GM23338 (cell line): Measurements from ENCODE around the gene LEKR1.

Experiments used
- POLR2AphosphoS5 ChIP-seq: IDR thresholded peaks from 2 replicates; pipeline ENCODE4 v1.6.1; 2016; ENCODE audit warnings: antibody characterized with exemption, low read depth
- ZNF114 ChIP-seq: fragments of 250-450 bp; sonication (Bioruptor Pico); IDR thresholded peaks from 2 replicates; pipeline ENCODE4 v1.5.0; 2020; ENCODE audit warnings: mild to moderate bottlenecking, moderate library complexity
- ZNF331 ChIP-seq: fragments of 250-450 bp; sonication (Bioruptor Pico); IDR thresholded peaks from 2 replicates; pipeline ENCODE4 v1.5.0; 2020; ENCODE audit warnings: low read depth, mild to moderate bottlenecking, moderate library complexity
- TF ChIP-seq, protein P1 (sequence below), 2 experiments: fragments of 200-600 bp in 1 of 2; sonication (generic) in 1 of 2; conservative IDR thresholded peaks; 2 replicates each; pipeline versions ENCODE4 v1.5.1 to v1.6.1; 2016 to 2017; ENCODE audit warnings: antibody characterized with exemption in 2 of 2, low read depth in 2 of 2, mild to moderate bottlenecking in 2 of 2, moderate library complexity in 1 of 2
- TF ChIP-seq, protein P2 (sequence below): IDR thresholded peaks from one replicate; pipeline ENCODE4 v1.6.1; 2018; ENCODE audit warnings: antibody characterized with exemption; ENCODE audit not compliant: unreplicated experiment

DNA sequence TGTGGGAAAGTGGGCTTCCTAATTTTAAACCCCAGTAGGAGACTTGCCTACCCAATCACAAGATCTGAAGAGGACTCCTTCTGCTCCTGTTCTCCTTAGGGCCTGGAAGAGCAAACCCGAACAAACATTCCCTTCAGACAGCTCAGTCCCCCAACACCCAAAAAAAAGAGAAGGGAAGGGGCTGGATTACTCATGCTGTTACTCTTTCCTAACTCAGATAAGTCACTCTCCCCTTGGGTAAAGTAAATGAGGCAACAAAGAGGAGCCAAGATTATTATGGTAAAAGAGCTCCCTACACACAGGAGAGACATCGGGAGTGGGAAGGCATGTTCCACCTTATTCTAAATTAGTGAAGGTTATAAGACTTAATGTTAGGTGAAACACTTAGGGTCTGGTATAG, 18.1 kb upstream of the LEKR1 start:
- TF ChIP-seq ZNF331 (CRISPR knock-in tag), result no peak
- no peak for TF ChIP-seq POLR2AphosphoS5
- TF ChIP-seq, protein P1, sequence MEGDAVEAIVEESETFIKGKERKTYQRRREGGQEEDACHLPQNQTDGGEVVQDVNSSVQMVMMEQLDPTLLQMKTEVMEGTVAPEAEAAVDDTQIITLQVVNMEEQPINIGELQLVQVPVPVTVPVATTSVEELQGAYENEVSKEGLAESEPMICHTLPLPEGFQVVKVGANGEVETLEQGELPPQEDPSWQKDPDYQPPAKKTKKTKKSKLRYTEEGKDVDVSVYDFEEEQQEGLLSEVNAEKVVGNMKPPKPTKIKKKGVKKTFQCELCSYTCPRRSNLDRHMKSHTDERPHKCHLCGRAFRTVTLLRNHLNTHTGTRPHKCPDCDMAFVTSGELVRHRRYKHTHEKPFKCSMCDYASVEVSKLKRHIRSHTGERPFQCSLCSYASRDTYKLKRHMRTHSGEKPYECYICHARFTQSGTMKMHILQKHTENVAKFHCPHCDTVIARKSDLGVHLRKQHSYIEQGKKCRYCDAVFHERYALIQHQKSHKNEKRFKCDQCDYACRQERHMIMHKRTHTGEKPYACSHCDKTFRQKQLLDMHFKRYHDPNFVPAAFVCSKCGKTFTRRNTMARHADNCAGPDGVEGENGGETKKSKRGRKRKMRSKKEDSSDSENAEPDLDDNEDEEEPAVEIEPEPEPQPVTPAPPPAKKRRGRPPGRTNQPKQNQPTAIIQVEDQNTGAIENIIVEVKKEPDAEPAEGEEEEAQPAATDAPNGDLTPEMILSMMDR (conservative IDR thresholded peaks at IDR 0.05; ENCODE audit: low read depth in 2 of 2), result no peak
- TF ChIP-seq, protein P2, sequence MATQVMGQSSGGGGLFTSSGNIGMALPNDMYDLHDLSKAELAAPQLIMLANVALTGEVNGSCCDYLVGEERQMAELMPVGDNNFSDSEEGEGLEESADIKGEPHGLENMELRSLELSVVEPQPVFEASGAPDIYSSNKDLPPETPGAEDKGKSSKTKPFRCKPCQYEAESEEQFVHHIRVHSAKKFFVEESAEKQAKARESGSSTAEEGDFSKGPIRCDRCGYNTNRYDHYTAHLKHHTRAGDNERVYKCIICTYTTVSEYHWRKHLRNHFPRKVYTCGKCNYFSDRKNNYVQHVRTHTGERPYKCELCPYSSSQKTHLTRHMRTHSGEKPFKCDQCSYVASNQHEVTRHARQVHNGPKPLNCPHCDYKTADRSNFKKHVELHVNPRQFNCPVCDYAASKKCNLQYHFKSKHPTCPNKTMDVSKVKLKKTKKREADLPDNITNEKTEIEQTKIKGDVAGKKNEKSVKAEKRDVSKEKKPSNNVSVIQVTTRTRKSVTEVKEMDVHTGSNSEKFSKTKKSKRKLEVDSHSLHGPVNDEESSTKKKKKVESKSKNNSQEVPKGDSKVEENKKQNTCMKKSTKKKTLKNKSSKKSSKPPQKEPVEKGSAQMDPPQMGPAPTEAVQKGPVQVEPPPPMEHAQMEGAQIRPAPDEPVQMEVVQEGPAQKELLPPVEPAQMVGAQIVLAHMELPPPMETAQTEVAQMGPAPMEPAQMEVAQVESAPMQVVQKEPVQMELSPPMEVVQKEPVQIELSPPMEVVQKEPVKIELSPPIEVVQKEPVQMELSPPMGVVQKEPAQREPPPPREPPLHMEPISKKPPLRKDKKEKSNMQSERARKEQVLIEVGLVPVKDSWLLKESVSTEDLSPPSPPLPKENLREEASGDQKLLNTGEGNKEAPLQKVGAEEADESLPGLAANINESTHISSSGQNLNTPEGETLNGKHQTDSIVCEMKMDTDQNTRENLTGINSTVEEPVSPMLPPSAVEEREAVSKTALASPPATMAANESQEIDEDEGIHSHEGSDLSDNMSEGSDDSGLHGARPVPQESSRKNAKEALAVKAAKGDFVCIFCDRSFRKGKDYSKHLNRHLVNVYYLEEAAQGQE, result no peak
- TF ChIP-seq ZNF114 (CRISPR knock-in tag), result no peak
